MM.1S (cell line): ENCODE results near the gene GLB1L2.

Experiments
- DNase-seq: peaks from one replicate; pipeline ENCODE4 v3.0.0-alpha.2; 2015
- H2AFZ ChIP-seq: fragments of 300-600 bp; sonication (generic); 2 replicates; pipeline ENCODE4 v1.6.0; 2016; ENCODE audit warnings: antibody characterized with exemption, low read length
- H3F3A ChIP-seq: fragments of 300-600 bp; sonication (generic); 2 replicates; pipeline ENCODE4 v1.6.1; 2016; ENCODE audit warnings: mild to moderate bottlenecking, antibody characterized with exemption, low read length, moderate library complexity, mixed read lengths; ENCODE audit not compliant: insufficient read depth
- H3K27ac ChIP-seq: fragments of 300-600 bp; sonication (generic); 2 replicates; pipeline ENCODE4 v1.5.1; 2016; ENCODE audit warnings: mild to moderate bottlenecking, low read length
- H3K27me3 ChIP-seq: fragments of 300-600 bp; sonication (generic); replicated peaks from 2 replicates; pipeline ENCODE4 v1.6.0; 2016; ENCODE audit warnings: low read length; ENCODE audit not compliant: insufficient read depth
- H3K36me3 ChIP-seq: fragments of 300-600 bp; sonication (generic); replicated peaks from 2 replicates; pipeline ENCODE4 v1.6.1; 2016; ENCODE audit warnings: mild to moderate bottlenecking, low read length, mixed read lengths; ENCODE audit not compliant: insufficient read depth
- H3K4me1 ChIP-seq: fragments of 300-600 bp; sonication (generic); 2 replicates; pipeline ENCODE4 v1.6.1; 2016; ENCODE audit warnings: low read length, mixed read lengths
- H3K4me2 ChIP-seq: fragments of 300-600 bp; sonication (generic); 2 replicates; pipeline ENCODE4 v1.6.0; 2016; ENCODE audit warnings: low read depth, low read length
- H3K4me3 ChIP-seq: fragments of 300-600 bp; sonication (generic); 2 replicates; pipeline ENCODE4 v1.5.1; 2016; ENCODE audit warnings: low read length, mixed read lengths
- H3K79me2 ChIP-seq: fragments of 300-600 bp; sonication (generic); 2 replicates; pipeline ENCODE4 v1.6.1; 2016; ENCODE audit warnings: mixed run types, low read length, mixed read lengths
- H3K9ac ChIP-seq: fragments of 300-600 bp; sonication (generic); 2 replicates; pipeline ENCODE4 v1.6.1; 2016; ENCODE audit warnings: low read length, mixed read lengths
- H3K9me2 ChIP-seq: fragments of 300-600 bp; sonication (generic); replicated peaks from 2 replicates; pipeline ENCODE4 v1.6.1; 2016; ENCODE audit warnings: mild to moderate bottlenecking, low read length, mixed read lengths; ENCODE audit not compliant: insufficient read depth
- H3K9me3 ChIP-seq: fragments of 300-600 bp; sonication (generic); replicated peaks from 2 replicates; pipeline ENCODE4 v1.6.1; 2016; ENCODE audit warnings: mild to moderate bottlenecking, low read length, mixed read lengths; ENCODE audit not compliant: insufficient read depth
- H4K20me1 ChIP-seq: fragments of 300-600 bp; sonication (generic); 2 replicates; pipeline ENCODE4 v1.6.1; 2016; ENCODE audit warnings: mild to moderate bottlenecking, low read length, moderate library complexity, mixed read lengths; ENCODE audit not compliant: insufficient read depth
- CTCF ChIP-seq: fragments of 300-600 bp; sonication (generic); IDR thresholded peaks from 2 replicates; pipeline ENCODE4 v1.5.1; 2016; ENCODE audit warnings: antibody characterized with exemption, low read length, mixed read lengths
- EZH2 ChIP-seq: fragments of 300-600 bp; sonication (generic); optimal IDR thresholded peaks from 2 replicates; pipeline ENCODE3; 2017; ENCODE audit warnings: low read depth, mild to moderate bottlenecking, antibody characterized with exemption, low read length, mixed read lengths
- EZH2phosphoT487 ChIP-seq: fragments of 300-600 bp; sonication (generic); IDR thresholded peaks from 2 replicates; pipeline ENCODE4 v1.6.1; 2018; ENCODE audit warnings: antibody characterized with exemption, low read length

Gene GLB1L2

GRCh38 chr11:134330611-134331353 lies 1.0 kb upstream of the GLB1L2 start:
- Histone ChIP-seq H3K36me3 (no peaks in the 10 kb centered on the region), H3K9me3 (no peaks in the 10 kb centered on the region), H3K4me1 (no peaks in the 10 kb centered on the region), H3K9me2 (no peaks in the 10 kb centered on the region), H3K27ac (no peak overlapping the region), H3K9ac (no peak overlapping the region), H3K4me3 (no peak overlapping the region), H3F3A (no peaks in the 10 kb centered on the region), H3K4me2 (no peak overlapping the region), H2AFZ (no peak overlapping the region), H3K27me3 (no peaks in the 10 kb centered on the region), H3K79me2 (no peaks in the 10 kb centered on the region), H4K20me1 (no peaks in the 10 kb centered on the region)
- DNase-seq, result no peak
- no peak for TF ChIP-seq EZH2
- no peak for TF ChIP-seq CTCF
- TF ChIP-seq EZH2phosphoT487, result no peak

- Histone ChIP-seq H3K4me2 (no peak overlapping the region), H3K4me1 (no peaks in the 10 kb centered on the region), H3K27me3 (no peaks in the 10 kb centered on the region), H3K9ac (no peak overlapping the region), H3K27ac (no peak overlapping the region), H3K4me3 (no peak overlapping the region), H4K20me1 (no peaks in the 10 kb centered on the region), H3K9me3 (no peaks in the 10 kb centered on the region), H3F3A (no peaks in the 10 kb centered on the region), H2AFZ (no peak overlapping the region), H3K36me3 (no peaks in the 10 kb centered on the region), H3K79me2 (no peaks in the 10 kb centered on the region), H3K9me2 (no peaks in the 10 kb centered on the region)
- no peak for DNase-seq
- no peak for TF ChIP-seq EZH2
- no peak for TF ChIP-seq EZH2phosphoT487
- TF ChIP-seq CTCF, result no peak
Measured at GRCh38 chr11:134332189-134332631, 422 bp downstream of the GLB1L2 start.

GRCh38 chr11:134332782-134333181 lies 994 bp downstream of the GLB1L2 start:
- H4K20me1 ChIP-seq, result no peaks in the 10 kb centered on the region
- H2AFZ ChIP-seq, result no peak overlapping the region
- no peak overlapping the region for H3K4me3 ChIP-seq
- H3F3A ChIP-seq, result no peaks in the 10 kb centered on the region
- H3K4me1 ChIP-seq, result no peaks in the 10 kb centered on the region
- no peaks in the 10 kb centered on the region for H3K9me3 ChIP-seq
- no peak overlapping the region for H3K27ac ChIP-seq
- H3K27me3 ChIP-seq, result no peaks in the 10 kb centered on the region
- H3K79me2 ChIP-seq, result no peaks in the 10 kb centered on the region
- no peaks in the 10 kb centered on the region for H3K36me3 ChIP-seq
- TF ChIP-seq EZH2 (no peak), EZH2phosphoT487 (no peak), CTCF (no peak)
- H3K4me2 ChIP-seq, result no peak overlapping the region
- H3K9me2 ChIP-seq, result no peaks in the 10 kb centered on the region
- no peak for DNase-seq
- no peak overlapping the region for H3K9ac ChIP-seq
